ENCODE measurements around the gene RIPOR3. TPM values are rescaled to one million over a fixed set of nuclear protein-coding genes. Genes with fewer than 3 reads are reported as not detected.
"Not testable (repeated sequence)": the region's sequence is repeated elsewhere in the genome, so short reads cannot be mapped to it uniquely, and the experiment has no call there.

The RIPOR3 gene
- polyA plus RNA-seq, 1 donor from 2014 or later: not detected

GRCh38 chr20:50639971-50640711, 51.2 kb downstream of the RIPOR3 start:
- H3K36me3 ChIP-seq (ENCODE audit: insufficient read depth, low read length); H3K4me3 ChIP-seq (ENCODE audit: low read length); H3K9me3 ChIP-seq (ENCODE audit: low read length); H3K79me2 ChIP-seq (replicated peaks; ENCODE audit: insufficient read depth, low read length); H3K4me2 ChIP-seq (ENCODE audit: low read length); H3F3A ChIP-seq (ENCODE audit: insufficient read depth, low read length, poor library complexity, severe bottlenecking); H3K9ac ChIP-seq (ENCODE audit: low read length); H3K27me3 ChIP-seq (ENCODE audit: insufficient read depth, low read depth, low read length); H2AFZ ChIP-seq (ENCODE audit: low read depth, low read length); H3K9me2 ChIP-seq (ENCODE audit: insufficient read depth, low read length); H4K20me1 ChIP-seq (ENCODE audit: insufficient read depth); H3K27ac ChIP-seq (ENCODE audit: low read length): not testable (repeated sequence)

DNA sequence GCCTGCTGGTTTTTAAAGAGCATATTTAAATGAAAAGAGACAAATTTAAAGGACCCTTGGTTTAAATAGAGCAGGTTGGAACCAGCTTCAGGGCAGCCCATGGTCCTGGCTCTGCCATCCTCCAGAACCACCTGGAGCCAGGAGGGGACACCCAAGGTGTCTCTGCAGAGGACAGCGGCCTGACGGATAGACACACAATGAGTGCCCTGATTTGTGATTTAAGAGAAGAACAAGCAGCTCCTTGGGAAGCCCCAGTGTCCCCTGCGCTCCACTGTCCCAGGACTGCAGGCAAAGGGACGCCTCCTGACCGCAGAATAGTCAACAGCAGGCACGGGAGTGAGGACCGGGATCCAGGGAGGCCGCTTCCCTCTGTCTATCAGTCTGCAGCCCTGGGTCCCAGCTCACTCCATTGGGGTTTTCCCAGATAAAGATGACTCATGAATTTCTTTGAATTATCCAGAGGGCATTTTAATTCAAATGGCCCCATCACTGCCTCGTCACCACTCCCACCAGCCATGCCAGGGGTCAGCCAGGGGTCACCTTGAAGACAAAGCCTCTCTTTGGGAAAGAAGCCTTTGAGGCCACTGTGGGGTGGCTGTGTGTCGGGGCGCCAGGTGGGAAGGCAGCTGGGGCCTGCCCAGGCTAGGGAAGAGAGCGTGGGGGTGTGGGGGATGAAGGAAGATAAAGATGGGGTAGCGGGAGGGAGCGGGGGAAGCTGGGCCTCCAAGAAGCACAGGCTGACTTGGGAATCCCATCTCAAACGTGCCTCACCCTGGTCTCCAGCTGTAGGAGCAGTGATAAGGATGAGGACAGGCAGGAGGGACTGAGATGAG, 53.1 kb downstream of the RIPOR3 start:
- H3K4me3 ChIP-seq (ENCODE audit: low read length); H3K9me3 ChIP-seq (ENCODE audit: low read length); H4K20me1 ChIP-seq (ENCODE audit: insufficient read depth); H3F3A ChIP-seq (ENCODE audit: insufficient read depth, low read length, poor library complexity, severe bottlenecking); H3K27me3 ChIP-seq (ENCODE audit: insufficient read depth, low read depth, low read length); H3K79me2 ChIP-seq (replicated peaks; ENCODE audit: insufficient read depth, low read length); H3K4me2 ChIP-seq (ENCODE audit: low read length); H3K36me3 ChIP-seq (ENCODE audit: insufficient read depth, low read length); H3K9ac ChIP-seq (ENCODE audit: low read length); H3K9me2 ChIP-seq (ENCODE audit: insufficient read depth, low read length); H3K27ac ChIP-seq (ENCODE audit: low read length); H2AFZ ChIP-seq (ENCODE audit: low read depth, low read length): not testable (repeated sequence)

DNA sequence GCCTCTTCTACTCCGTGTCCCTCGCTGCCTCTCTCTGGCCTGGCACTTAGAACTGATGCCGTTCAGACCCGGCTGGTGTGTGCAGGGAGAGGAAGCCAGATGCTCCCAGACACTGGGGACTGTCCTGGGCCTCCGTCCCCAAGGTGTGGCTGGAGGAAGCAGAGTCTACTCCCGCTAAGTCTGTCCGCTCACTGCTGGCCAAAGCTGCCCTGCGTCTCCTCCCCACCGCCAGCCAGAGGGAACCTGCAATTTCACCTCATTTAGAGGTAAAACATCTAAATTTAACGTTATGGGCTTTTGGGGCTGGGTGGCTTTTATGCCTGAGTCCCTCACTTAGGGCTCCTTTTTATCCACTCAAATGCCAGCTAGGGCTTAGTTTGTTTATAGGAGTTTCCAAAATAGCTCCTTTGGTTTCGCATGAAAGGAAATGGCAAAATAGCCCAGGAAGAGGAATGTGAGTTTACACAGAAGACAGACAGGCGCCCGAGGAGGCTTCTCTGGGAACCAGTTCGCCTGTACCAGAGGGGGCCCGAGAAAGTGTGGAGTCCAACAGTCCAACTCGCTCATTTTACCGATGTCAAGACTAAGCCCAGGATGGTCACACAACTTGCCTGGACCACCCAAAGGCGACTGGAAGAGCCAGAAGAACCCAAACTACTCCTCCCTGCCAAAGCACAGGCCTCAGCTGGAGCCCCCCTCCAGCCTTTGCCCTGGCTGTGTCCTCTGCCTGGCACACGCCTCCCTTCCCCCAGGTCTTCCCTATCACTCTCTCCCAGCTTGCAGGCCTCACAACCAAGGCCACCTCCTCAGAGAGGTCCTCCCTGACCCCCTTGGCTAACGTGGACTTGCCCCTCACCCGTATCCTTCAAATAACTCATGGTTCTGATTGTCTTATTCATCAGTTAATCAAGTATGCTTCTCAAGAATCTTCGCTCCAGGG, 54.5 kb downstream of the RIPOR3 start:
- H3K36me3 ChIP-seq (ENCODE audit: insufficient read depth, low read length): no peaks in the 10 kb centered on the region
- H2AFZ ChIP-seq (ENCODE audit: low read depth, low read length): no peak overlapping the region
- no peaks in the 10 kb centered on the region for H3K27me3 ChIP-seq (ENCODE audit: insufficient read depth, low read depth, low read length)
- H3K4me3 ChIP-seq (ENCODE audit: low read length): no peak overlapping the region
- TF ChIP-seq RAD21 (conservative IDR thresholded peaks at IDR 0.05): no peak
- TF ChIP-seq EP300 (conservative IDR thresholded peaks at IDR 0.05; ENCODE audit: poor library complexity, severe bottlenecking): no peak
- TF ChIP-seq TAF1 (IDR thresholded peaks at IDR 0.05; ENCODE audit: low read depth): no peak
- no peak for TF ChIP-seq POLR2AphosphoS5 (IDR thresholded peaks at IDR 0.05)
- TF ChIP-seq EZH2 (IDR thresholded peaks at IDR 0.05; ENCODE audit: borderline replicate concordance, insufficient read depth, low read length, poor library complexity, severe bottlenecking): no peak
- no peak for TF ChIP-seq CTCF (IDR thresholded peaks at IDR 0.05; ENCODE audit: poor library complexity, severe bottlenecking)
- TF ChIP-seq, protein P1, sequence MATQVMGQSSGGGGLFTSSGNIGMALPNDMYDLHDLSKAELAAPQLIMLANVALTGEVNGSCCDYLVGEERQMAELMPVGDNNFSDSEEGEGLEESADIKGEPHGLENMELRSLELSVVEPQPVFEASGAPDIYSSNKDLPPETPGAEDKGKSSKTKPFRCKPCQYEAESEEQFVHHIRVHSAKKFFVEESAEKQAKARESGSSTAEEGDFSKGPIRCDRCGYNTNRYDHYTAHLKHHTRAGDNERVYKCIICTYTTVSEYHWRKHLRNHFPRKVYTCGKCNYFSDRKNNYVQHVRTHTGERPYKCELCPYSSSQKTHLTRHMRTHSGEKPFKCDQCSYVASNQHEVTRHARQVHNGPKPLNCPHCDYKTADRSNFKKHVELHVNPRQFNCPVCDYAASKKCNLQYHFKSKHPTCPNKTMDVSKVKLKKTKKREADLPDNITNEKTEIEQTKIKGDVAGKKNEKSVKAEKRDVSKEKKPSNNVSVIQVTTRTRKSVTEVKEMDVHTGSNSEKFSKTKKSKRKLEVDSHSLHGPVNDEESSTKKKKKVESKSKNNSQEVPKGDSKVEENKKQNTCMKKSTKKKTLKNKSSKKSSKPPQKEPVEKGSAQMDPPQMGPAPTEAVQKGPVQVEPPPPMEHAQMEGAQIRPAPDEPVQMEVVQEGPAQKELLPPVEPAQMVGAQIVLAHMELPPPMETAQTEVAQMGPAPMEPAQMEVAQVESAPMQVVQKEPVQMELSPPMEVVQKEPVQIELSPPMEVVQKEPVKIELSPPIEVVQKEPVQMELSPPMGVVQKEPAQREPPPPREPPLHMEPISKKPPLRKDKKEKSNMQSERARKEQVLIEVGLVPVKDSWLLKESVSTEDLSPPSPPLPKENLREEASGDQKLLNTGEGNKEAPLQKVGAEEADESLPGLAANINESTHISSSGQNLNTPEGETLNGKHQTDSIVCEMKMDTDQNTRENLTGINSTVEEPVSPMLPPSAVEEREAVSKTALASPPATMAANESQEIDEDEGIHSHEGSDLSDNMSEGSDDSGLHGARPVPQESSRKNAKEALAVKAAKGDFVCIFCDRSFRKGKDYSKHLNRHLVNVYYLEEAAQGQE (IDR thresholded peaks at IDR 0.05; ENCODE audit: borderline replicate concordance): no peak
- TF ChIP-seq SMC3 (conservative IDR thresholded peaks at IDR 0.05; ENCODE audit: poor library complexity): no peak
- no peaks in the 10 kb centered on the region for H3K9me2 ChIP-seq (ENCODE audit: insufficient read depth, low read length)
- H3K9ac ChIP-seq (ENCODE audit: low read length): no peak overlapping the region
- H3K4me2 ChIP-seq (ENCODE audit: low read length): no peak overlapping the region
- H3K79me2 ChIP-seq (replicated peaks; ENCODE audit: insufficient read depth, low read length): no peaks in the 10 kb centered on the region
- H4K20me1 ChIP-seq (ENCODE audit: insufficient read depth): no peaks in the 10 kb centered on the region
- no peak overlapping the region for H3K27ac ChIP-seq (ENCODE audit: low read length)
- no peaks in the 10 kb centered on the region for H3K9me3 ChIP-seq (ENCODE audit: low read length)
- H3F3A ChIP-seq (ENCODE audit: insufficient read depth, low read length, poor library complexity, severe bottlenecking): no peaks in the 10 kb centered on the region
